ENCODE measurements around the gene SLC35E1. TPM values are rescaled to one million over a fixed set of nuclear protein-coding genes. Genes with fewer than 3 reads are reported as not detected.

SLC35E1 gene
- total RNA-seq, 1 experiment from 2014 or later = 43.5 TPM

DNA sequence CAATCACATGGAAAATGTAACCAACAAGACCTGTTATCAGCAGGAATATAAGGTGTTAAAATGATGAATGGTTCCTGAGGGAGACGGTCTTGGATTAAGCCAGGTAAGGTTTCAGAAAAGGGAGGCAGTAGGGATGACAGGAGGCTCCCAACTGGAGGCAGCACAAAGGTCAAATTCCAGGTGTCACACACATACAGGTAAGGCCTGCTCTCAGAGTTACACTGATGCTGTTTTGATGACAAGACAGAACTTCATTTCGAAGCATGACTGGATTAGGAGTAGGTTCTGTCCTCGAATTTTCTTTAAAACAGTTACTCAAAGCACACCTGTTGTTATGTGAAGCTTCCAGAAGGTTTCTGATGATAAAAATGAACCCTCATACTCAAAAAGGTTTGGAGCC, 48.4 kb upstream of the SLC35E1 start:
- no peak for ATAC-seq

DNA sequence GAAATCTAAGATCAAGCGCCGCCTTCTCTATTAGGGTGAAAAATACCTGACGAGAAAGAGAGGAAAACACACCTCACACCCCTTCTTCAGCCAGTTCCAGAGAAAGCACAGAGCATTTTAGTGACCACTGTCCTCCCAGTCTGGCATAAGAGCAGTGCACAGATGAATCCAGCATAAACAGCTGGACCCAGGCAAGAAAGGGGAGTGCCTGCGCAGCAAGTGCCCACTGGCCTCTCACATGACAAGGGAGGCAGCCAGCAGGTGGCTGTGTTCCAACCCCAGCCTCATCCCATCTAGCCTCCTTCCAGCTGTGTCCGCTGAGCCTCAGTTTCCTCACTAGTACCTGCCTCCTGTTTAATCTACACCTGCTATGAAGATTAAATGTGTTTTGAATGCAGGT, 47.8 kb upstream of the SLC35E1 start:
- Histone ChIP-seq H3K4me1 (ENCODE audit: control insufficient read depth, insufficient read depth, low read length) (peaks cover 6% of the 10 kb centered on the region), H3K27ac (ENCODE audit: low read length) (no peak overlapping the region), H3K4me3 (ENCODE audit: low read depth in 2 of 2, low read length in 2 of 2) (no peak overlapping the region), H3K9me3 (ENCODE audit: control insufficient read depth, insufficient read depth, low read depth, low read length) (no peaks in the 10 kb centered on the region), H3K36me3 (ENCODE audit: control insufficient read depth, insufficient read depth, low read length) (no peaks in the 10 kb centered on the region), H3K27me3 (ENCODE audit: control insufficient read depth, insufficient read depth, low read length) (no peaks in the 10 kb centered on the region)
- in situ Hi-C loops (cut with HindIII; ENCODE audit: low pct_unique_long_range_greater_than_20kb, low sequenced_read_pairs) (no loop called here), intact Hi-C loops (cut with micrococcal nuclease; ENCODE audit: unreplicated experiment) (no loop called here)
- POLR2A ChIA-PET = no interaction called here
- no peak for TF ChIP-seq SIN3A (IDR thresholded peaks at IDR 0.05; ENCODE audit: borderline replicate concordance, insufficient read depth, low read depth, low read length)
- TF ChIP-seq, protein P1, sequence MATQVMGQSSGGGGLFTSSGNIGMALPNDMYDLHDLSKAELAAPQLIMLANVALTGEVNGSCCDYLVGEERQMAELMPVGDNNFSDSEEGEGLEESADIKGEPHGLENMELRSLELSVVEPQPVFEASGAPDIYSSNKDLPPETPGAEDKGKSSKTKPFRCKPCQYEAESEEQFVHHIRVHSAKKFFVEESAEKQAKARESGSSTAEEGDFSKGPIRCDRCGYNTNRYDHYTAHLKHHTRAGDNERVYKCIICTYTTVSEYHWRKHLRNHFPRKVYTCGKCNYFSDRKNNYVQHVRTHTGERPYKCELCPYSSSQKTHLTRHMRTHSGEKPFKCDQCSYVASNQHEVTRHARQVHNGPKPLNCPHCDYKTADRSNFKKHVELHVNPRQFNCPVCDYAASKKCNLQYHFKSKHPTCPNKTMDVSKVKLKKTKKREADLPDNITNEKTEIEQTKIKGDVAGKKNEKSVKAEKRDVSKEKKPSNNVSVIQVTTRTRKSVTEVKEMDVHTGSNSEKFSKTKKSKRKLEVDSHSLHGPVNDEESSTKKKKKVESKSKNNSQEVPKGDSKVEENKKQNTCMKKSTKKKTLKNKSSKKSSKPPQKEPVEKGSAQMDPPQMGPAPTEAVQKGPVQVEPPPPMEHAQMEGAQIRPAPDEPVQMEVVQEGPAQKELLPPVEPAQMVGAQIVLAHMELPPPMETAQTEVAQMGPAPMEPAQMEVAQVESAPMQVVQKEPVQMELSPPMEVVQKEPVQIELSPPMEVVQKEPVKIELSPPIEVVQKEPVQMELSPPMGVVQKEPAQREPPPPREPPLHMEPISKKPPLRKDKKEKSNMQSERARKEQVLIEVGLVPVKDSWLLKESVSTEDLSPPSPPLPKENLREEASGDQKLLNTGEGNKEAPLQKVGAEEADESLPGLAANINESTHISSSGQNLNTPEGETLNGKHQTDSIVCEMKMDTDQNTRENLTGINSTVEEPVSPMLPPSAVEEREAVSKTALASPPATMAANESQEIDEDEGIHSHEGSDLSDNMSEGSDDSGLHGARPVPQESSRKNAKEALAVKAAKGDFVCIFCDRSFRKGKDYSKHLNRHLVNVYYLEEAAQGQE (IDR thresholded peaks at IDR 0.05; ENCODE audit: insufficient read depth in 1 of 2, low read depth in 2 of 2, low read length in 1 of 2) = no peak
- TF ChIP-seq POLR2AphosphoS5 (IDR thresholded peaks at IDR 0.05; ENCODE audit: low read depth, low read length) = no peak
- TF ChIP-seq, protein P2, sequence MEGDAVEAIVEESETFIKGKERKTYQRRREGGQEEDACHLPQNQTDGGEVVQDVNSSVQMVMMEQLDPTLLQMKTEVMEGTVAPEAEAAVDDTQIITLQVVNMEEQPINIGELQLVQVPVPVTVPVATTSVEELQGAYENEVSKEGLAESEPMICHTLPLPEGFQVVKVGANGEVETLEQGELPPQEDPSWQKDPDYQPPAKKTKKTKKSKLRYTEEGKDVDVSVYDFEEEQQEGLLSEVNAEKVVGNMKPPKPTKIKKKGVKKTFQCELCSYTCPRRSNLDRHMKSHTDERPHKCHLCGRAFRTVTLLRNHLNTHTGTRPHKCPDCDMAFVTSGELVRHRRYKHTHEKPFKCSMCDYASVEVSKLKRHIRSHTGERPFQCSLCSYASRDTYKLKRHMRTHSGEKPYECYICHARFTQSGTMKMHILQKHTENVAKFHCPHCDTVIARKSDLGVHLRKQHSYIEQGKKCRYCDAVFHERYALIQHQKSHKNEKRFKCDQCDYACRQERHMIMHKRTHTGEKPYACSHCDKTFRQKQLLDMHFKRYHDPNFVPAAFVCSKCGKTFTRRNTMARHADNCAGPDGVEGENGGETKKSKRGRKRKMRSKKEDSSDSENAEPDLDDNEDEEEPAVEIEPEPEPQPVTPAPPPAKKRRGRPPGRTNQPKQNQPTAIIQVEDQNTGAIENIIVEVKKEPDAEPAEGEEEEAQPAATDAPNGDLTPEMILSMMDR (IDR thresholded peaks at IDR 0.05) = no peak
- TF ChIP-seq TCF7L2 (IDR thresholded peaks at IDR 0.05; ENCODE audit: low read depth, low read length) = no peak
- DNase-seq (ENCODE audit: low read depth, low spot score) (no peak), ATAC-seq (no peak)
- BruUV-seq (replicated peaks) = no TSS peak
- CTCF ChIA-PET = no interaction called here

More for the DNA sequence above, 48.4 kb upstream of the SLC35E1 start:
- no peak for DNase-seq (ENCODE audit: low read depth, low spot score)
- H3K4me3 ChIP-seq (ENCODE audit: low read depth in 2 of 2, low read length in 2 of 2) = no peak overlapping the region
- TF ChIP-seq POLR2AphosphoS5 (IDR thresholded peaks at IDR 0.05; ENCODE audit: low read depth, low read length) (no peak), TCF7L2 (IDR thresholded peaks at IDR 0.05; ENCODE audit: low read depth, low read length) (no peak), SIN3A (IDR thresholded peaks at IDR 0.05; ENCODE audit: borderline replicate concordance, insufficient read depth, low read depth, low read length) (no peak)
- TF ChIP-seq, protein P1 (IDR thresholded peaks at IDR 0.05; ENCODE audit: insufficient read depth in 1 of 2, low read depth in 2 of 2, low read length in 1 of 2) = no peak
- TF ChIP-seq, protein P2 (IDR thresholded peaks at IDR 0.05) = no peak
- no peaks in the 10 kb centered on the region for H3K36me3 ChIP-seq (ENCODE audit: control insufficient read depth, insufficient read depth, low read length)
- no peaks in the 10 kb centered on the region for H3K27me3 ChIP-seq (ENCODE audit: control insufficient read depth, insufficient read depth, low read length)
- ChIA-PET POLR2A (no interaction called here), CTCF (no interaction called here)
- peaks cover 7% of the 10 kb centered on the region for H3K4me1 ChIP-seq (ENCODE audit: control insufficient read depth, insufficient read depth, low read length)
- H3K27ac ChIP-seq (ENCODE audit: low read length) = no peak overlapping the region
- intact Hi-C loops (cut with micrococcal nuclease; ENCODE audit: unreplicated experiment) (no loop called here), in situ Hi-C loops (cut with HindIII; ENCODE audit: low pct_unique_long_range_greater_than_20kb, low sequenced_read_pairs) (no loop called here)
- no TSS peak for BruUV-seq (replicated peaks)
- H3K9me3 ChIP-seq (ENCODE audit: control insufficient read depth, insufficient read depth, low read depth, low read length) = no peaks in the 10 kb centered on the region
